CD1c-positive myeloid dendritic cell (primary cell): ENCODE measurements around the gene ISG20L2.
A peak's percentile ranks its signal among the peaks of the same experiment; 100 is the strongest.

Experiments
- DNase-seq: peaks from one replicate; pipeline ENCODE4 v3.0.0-alpha.2; 2016; ENCODE audit errors: extremely low spot score

ISG20L2 gene

GRCh38 chr1:156740741-156741480 lies 12.3 kb upstream of the ISG20L2 start, which contains the start of gene MRPL24:
Gene MRPL24, minus strand, starts transcription at chr1:156741088. Its CDS starts 2,384 bp downstream, at chr1:156738704.
- DNase-seq = peak; percentile 99

GRCh38 chr1:156740237-156740740 lies 11.7 kb upstream of the ISG20L2 start:
- no peak for DNase-seq

- no peak for DNase-seq
Measured at GRCh38 chr1:156738916-156739315, 10.3 kb upstream of the ISG20L2 start.

- DNase-seq = no peak
Measured at GRCh38 chr1:156738407-156738806, 9.8 kb upstream of the ISG20L2 start.

- DNase-seq = no peak
Measured at GRCh38 chr1:156733989-156734584, 5.5 kb upstream of the ISG20L2 start.

- DNase-seq = peak; percentile 86
Measured at GRCh38 chr1:156727926-156728598, 504 bp downstream of the ISG20L2 start, which contains the start of gene METTL25B. Gene METTL25B, plus strand, starts transcription at chr1:156728469. Its CDS starts 636 bp downstream, at chr1:156729105.

- DNase-seq = peak; percentile 51
Measured at GRCh38 chr1:156727492-156727891, 1.1 kb downstream of the ISG20L2 start.

- peak; percentile 55 for DNase-seq
Measured at GRCh38 chr1:156726549-156727226, 1.9 kb downstream of the ISG20L2 start.

GRCh38 chr1:156725683-156726280 lies 2.8 kb downstream of the ISG20L2 start:
- DNase-seq = peak; percentile 92

- no peak for DNase-seq
Measured at GRCh38 chr1:156721535-156721934, 7.0 kb downstream of the ISG20L2 start.

- DNase-seq = no peak
Measured at GRCh38 chr1:156721131-156721530, 7.4 kb downstream of the ISG20L2 start.

- no peak for DNase-seq
Measured at GRCh38 chr1:156717351-156717750, 11.2 kb downstream of the ISG20L2 start.

- no peak for DNase-seq
Measured at GRCh38 chr1:156714830-156715229, 13.7 kb downstream of the ISG20L2 start.

GRCh38 chr1:156712626-156713025 lies 15.9 kb downstream of the ISG20L2 start:
- no peak for DNase-seq

GRCh38 chr1:156711011-156711817 lies 17.4 kb downstream of the ISG20L2 start:
- DNase-seq = no peak

- DNase-seq = peak; percentile 55
Measured at GRCh38 chr1:156709757-156710489, 18.6 kb downstream of the ISG20L2 start.

- DNase-seq = no peak
Measured at GRCh38 chr1:156709031-156709430, 19.5 kb downstream of the ISG20L2 start.

GRCh38 chr1:156708218-156708661 lies 20.3 kb downstream of the ISG20L2 start:
- DNase-seq = no peak

GRCh38 chr1:156707417-156708217 lies 20.9 kb downstream of the ISG20L2 start:
- DNase-seq = no peak
